ENCODE data around the gene GBX2. TPM values are rescaled to one million over a fixed set of nuclear protein-coding genes. Genes with fewer than 3 reads are reported as not detected.

GBX2 gene
- total and polyA plus RNA-seq, 9 of the 15 experiments (the other 6 are each of a cell fraction or from before 2014, with no cell fraction given), result 0.03 to 0.53 (median 0.27) TPM; not detected in 1

- TF ChIP-seq CCNT2 (IDR thresholded peaks at IDR 0.05; ENCODE audit: borderline replicate concordance, extremely low read depth, insufficient read length, low read depth, low read length) (no peak), RBM15 (IDR thresholded peaks at IDR 0.05; ENCODE audit: insufficient read depth, low read length) (no peak), TRIM25 (IDR thresholded peaks at IDR 0.05; ENCODE audit: borderline replicate concordance) (no peak), ZNF57 (CRISPR knock-in tag; IDR thresholded peaks at IDR 0.05) (no peak), ZNF174 (CRISPR knock-in tag; IDR thresholded peaks at IDR 0.05) (no peak), DACH1 (IDR thresholded peaks at IDR 0.05; ENCODE audit: partially characterized antibody) (no peak)
- TF ChIP-seq, protein P1, sequence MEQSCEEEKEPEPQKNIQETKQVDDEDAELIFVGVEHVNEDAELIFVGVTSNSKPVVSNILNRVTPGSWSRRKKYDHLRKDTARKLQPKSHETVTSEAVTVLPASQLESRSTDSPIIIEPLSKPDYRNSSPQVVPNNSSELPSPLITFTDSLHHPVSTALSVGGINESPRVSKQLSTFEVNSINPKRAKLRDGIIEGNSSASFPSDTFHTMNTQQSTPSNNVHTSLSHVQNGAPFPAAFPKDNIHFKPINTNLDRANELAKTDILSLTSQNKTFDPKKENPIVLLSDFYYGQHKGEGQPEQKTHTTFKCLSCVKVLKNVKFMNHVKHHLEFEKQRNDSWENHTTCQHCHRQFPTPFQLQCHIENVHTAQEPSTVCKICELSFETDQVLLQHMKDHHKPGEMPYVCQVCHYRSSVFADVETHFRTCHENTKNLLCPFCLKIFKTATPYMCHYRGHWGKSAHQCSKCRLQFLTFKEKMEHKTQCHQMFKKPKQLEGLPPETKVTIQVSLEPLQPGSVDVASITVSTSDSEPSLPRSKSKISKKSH (CRISPR knock-in tag; IDR thresholded peaks at IDR 0.05), result no peak
- TF ChIP-seq, protein P2, sequence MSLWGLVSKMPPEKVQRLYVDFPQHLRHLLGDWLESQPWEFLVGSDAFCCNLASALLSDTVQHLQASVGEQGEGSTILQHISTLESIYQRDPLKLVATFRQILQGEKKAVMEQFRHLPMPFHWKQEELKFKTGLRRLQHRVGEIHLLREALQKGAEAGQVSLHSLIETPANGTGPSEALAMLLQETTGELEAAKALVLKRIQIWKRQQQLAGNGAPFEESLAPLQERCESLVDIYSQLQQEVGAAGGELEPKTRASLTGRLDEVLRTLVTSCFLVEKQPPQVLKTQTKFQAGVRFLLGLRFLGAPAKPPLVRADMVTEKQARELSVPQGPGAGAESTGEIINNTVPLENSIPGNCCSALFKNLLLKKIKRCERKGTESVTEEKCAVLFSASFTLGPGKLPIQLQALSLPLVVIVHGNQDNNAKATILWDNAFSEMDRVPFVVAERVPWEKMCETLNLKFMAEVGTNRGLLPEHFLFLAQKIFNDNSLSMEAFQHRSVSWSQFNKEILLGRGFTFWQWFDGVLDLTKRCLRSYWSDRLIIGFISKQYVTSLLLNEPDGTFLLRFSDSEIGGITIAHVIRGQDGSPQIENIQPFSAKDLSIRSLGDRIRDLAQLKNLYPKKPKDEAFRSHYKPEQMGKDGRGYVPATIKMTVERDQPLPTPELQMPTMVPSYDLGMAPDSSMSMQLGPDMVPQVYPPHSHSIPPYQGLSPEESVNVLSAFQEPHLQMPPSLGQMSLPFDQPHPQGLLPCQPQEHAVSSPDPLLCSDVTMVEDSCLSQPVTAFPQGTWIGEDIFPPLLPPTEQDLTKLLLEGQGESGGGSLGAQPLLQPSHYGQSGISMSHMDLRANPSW (CRISPR knock-in tag; IDR thresholded peaks at IDR 0.05), result no peak
These were observed 28.2 kb upstream of the GBX2 start (continued) for GRCh38 chr2:236196366-236196765.

All from K562 (cell line).